Measurements from ENCODE around the gene SULF2. TPM values are rescaled to one million over a fixed set of nuclear protein-coding genes. Genes with fewer than 3 reads are reported as not detected.

The SULF2 gene
- total RNA-seq, 1 donor from 2014 or later, result 40.4 TPM

DNA sequence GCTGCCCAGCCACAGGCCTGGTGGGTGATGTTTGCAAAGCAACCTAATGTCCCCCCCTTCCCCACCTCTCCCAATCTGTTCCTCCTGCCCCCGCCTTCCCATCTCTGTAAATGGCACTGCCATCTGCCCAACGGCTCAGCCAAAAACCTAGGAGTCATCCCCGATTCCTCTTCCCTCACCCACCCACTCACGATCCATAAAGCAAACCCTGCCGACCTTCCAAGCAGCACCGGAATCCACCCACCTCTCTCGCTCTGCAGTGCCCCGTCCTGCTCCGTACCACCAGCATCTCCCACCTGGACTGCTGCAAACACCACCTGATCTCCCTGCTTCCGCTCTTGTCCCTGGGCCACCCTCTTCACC, 37.6 kb downstream of the SULF2 start:
- no peak for DNase-seq (ENCODE audit: extremely low spot score, unreplicated experiment)
- Mint-ChIP-seq H3K27me3 (ENCODE audit: unreplicated experiment) (peaks cover 29% of the 10 kb centered on the region), H3K9me3 (ENCODE audit: unreplicated experiment) (no peaks in the 10 kb centered on the region), H3K4me3 (ENCODE audit: unreplicated experiment) (no peak overlapping the region), H3K4me1 (ENCODE audit: unreplicated experiment) (no peaks in the 10 kb centered on the region), H3K36me3 (ENCODE audit: unreplicated experiment) (no peaks in the 10 kb centered on the region), H3K27ac (ENCODE audit: unreplicated experiment) (no peak overlapping the region)
- TF ChIP-seq, protein P1, sequence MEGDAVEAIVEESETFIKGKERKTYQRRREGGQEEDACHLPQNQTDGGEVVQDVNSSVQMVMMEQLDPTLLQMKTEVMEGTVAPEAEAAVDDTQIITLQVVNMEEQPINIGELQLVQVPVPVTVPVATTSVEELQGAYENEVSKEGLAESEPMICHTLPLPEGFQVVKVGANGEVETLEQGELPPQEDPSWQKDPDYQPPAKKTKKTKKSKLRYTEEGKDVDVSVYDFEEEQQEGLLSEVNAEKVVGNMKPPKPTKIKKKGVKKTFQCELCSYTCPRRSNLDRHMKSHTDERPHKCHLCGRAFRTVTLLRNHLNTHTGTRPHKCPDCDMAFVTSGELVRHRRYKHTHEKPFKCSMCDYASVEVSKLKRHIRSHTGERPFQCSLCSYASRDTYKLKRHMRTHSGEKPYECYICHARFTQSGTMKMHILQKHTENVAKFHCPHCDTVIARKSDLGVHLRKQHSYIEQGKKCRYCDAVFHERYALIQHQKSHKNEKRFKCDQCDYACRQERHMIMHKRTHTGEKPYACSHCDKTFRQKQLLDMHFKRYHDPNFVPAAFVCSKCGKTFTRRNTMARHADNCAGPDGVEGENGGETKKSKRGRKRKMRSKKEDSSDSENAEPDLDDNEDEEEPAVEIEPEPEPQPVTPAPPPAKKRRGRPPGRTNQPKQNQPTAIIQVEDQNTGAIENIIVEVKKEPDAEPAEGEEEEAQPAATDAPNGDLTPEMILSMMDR (IDR thresholded peaks at IDR 0.05), result no peak

DNA sequence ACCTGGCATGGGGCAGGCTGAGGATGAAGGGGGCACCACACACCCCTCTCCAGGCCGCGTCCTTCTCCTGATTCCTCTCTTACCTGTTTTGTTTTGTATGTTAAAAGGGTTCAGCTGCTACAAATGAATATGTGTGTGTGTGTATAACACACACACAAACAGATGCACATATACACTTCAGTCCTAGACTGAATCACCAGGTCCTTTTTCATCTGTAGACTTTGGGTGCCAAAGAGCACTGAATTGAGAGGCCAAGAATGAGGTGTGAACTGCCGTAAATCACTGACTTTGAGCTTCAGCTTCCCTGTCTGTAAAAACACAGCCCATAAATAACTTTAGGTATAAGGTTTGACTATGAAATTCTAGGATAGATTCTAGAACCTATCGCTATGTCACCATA, 40.5 kb downstream of the SULF2 start:
- Mint-ChIP-seq H3K9me3 (ENCODE audit: unreplicated experiment) (no peaks in the 10 kb centered on the region), H3K27me3 (ENCODE audit: unreplicated experiment) (peaks cover 25% of the 10 kb centered on the region), H3K27ac (ENCODE audit: unreplicated experiment) (no peak overlapping the region), H3K4me3 (ENCODE audit: unreplicated experiment) (no peak overlapping the region), H3K36me3 (ENCODE audit: unreplicated experiment) (no peaks in the 10 kb centered on the region), H3K4me1 (ENCODE audit: unreplicated experiment) (no peaks in the 10 kb centered on the region)
- DNase-seq (ENCODE audit: extremely low spot score, unreplicated experiment), result no peak
- TF ChIP-seq, protein P1 (IDR thresholded peaks at IDR 0.05), result no peak

DNA sequence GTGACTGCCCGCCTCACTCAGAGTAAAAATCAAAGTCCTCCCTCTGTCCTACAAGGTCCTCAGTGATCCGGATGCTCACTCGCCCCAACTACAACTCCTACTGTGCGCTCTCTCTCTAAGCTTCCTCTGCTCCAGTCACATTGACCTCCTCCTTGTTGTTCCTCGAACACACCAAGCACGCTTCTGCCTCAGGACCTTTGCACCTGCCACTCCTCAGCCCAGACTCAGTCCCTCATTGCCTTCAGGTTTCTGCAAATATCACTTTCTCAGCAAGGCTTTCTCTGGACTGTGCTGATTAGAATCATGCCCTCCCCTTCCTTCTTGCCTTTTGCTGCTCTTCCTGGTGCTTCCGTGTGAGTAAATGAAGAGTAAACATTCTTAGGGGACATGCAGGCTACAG, 41.6 kb downstream of the SULF2 start:
- H3K9me3 Mint-ChIP-seq (ENCODE audit: unreplicated experiment), result no peaks in the 10 kb centered on the region
- H3K36me3 Mint-ChIP-seq (ENCODE audit: unreplicated experiment), result no peaks in the 10 kb centered on the region

DNA sequence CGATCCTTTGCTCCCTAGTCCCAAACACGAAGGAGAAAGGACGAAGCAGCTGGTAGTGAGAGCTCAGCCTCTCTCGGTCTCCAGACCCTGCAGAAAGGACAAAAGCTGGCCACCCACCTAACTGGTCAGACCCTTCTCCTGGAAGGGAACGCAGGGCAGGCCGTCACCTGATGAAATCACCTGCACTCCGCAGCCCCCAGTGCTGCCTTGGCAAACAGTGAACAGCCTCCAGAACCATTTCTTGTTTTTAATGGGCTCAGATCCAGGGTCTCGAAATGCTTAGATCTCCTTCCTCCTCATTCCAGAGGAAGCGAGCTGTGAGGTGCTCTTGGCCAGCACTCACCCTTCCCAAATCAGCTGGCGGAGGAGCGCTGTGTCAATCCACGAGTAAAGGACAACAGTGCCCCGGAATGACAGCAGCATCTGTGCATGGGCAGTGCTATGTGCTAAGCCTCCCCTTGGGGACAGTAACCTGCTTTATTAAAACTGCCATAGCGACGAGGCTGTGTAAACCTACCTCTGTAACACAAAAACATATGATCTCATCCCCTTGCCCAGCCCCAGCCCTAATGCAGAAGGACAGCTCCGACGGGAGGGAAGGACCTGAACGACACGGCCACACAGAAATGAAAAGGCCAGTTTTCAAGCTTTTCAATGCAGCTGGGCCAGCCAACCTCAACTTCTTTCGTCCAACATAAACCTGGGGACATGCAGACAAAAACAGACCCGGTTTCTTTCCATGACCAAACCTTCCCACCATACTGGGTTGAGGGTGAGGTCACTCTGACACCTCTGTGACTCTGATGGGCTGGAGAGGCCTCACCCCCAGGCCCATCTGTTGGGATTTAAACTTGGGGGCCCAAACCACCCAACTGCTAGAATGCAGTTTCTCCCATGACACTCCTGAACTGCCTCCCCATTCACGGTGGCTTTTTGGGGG, 43.3 kb downstream of the SULF2 start:
- Mint-ChIP-seq H3K27me3 (ENCODE audit: unreplicated experiment) (peaks cover 12% of the 10 kb centered on the region), H3K9me3 (ENCODE audit: unreplicated experiment) (no peaks in the 10 kb centered on the region), H3K4me3 (ENCODE audit: unreplicated experiment) (no peak overlapping the region), H3K36me3 (ENCODE audit: unreplicated experiment) (no peaks in the 10 kb centered on the region), H3K27ac (ENCODE audit: unreplicated experiment) (no peak overlapping the region), H3K4me1 (ENCODE audit: unreplicated experiment) (no peaks in the 10 kb centered on the region)
- TF ChIP-seq, protein P1 (IDR thresholded peaks at IDR 0.05), result no peak
- no peak for DNase-seq (ENCODE audit: extremely low spot score, unreplicated experiment)

More for the DNA sequence above, 41.6 kb downstream of the SULF2 start:
- Mint-ChIP-seq H3K4me3 (ENCODE audit: unreplicated experiment) (no peak overlapping the region), H3K27me3 (ENCODE audit: unreplicated experiment) (peaks cover 25% of the 10 kb centered on the region), H3K27ac (ENCODE audit: unreplicated experiment) (no peak overlapping the region), H3K4me1 (ENCODE audit: unreplicated experiment) (no peaks in the 10 kb centered on the region)
- no peak for DNase-seq (ENCODE audit: extremely low spot score, unreplicated experiment)
- TF ChIP-seq, protein P1 (IDR thresholded peaks at IDR 0.05), result no peak

DNA sequence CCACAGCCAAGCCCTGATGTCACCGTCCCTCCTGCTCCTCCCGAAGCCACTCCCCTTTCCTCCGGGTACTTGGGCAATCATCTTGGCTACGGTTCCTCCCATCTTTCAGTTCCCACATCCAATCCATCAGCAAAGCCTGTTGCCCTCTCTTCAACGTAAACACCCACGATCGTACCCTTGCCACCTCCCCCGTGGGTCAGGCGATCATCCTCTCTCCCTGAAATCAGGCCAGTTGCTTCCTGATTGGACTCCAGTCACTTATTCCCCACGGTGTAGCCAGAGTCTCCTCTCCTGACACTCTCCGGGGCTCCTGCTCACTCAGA, 44.5 kb downstream of the SULF2 start:
- Mint-ChIP-seq H3K27me3 (ENCODE audit: unreplicated experiment) (peaks cover 9% of the 10 kb centered on the region), H3K36me3 (ENCODE audit: unreplicated experiment) (no peaks in the 10 kb centered on the region), H3K4me3 (ENCODE audit: unreplicated experiment) (no peak overlapping the region), H3K9me3 (ENCODE audit: unreplicated experiment) (no peaks in the 10 kb centered on the region), H3K27ac (ENCODE audit: unreplicated experiment) (no peak overlapping the region), H3K4me1 (ENCODE audit: unreplicated experiment) (no peaks in the 10 kb centered on the region)
- DNase-seq (ENCODE audit: extremely low spot score, unreplicated experiment), result no peak
- TF ChIP-seq, protein P1 (IDR thresholded peaks at IDR 0.05), result no peak

Data from osteocyte (in vitro differentiated cells).